B cell (primary cell): ENCODE results near the gene IL1R2. TPM values are rescaled to one million over a fixed set of nuclear protein-coding genes. Genes with fewer than 3 reads are reported as not detected.

ENCODE experiments used
- ATAC-seq: fragments of 200-7000 bp; cut with Tn5 transposase; one replicate; pipeline ENCODE4 v1.10.0; 2021; ENCODE audit warnings: low read depth, mild to moderate bottlenecking, moderate number of reproducible peaks, moderate library complexity
- CTCF ChIA-PET: fragments of 350-600 bp; sonication (Branson Sonifier 250); formaldehyde crosslinking; loops from one replicate; lab custom pipeline; 2021; ENCODE audit warnings: antibody characterized with exemption, inconsistent platforms; lab: Charles Lee
- POLR2A ChIA-PET: fragments of 350-600 bp; sonication (Branson Sonifier 250); formaldehyde crosslinking; loops from one replicate; lab custom pipeline; 2021; ENCODE audit warnings: antibody characterized with exemption; lab: Charles Lee
- DNase-seq: peaks from one replicate; pipeline ENCODE4 v3.0.0; 2013
- H2AFZ ChIP-seq: 2 replicates; pipeline ENCODE4 v1.6.1; 2012; ENCODE audit warnings: mild to moderate bottlenecking, low read depth, low read length; ENCODE audit not compliant: insufficient read depth, poor library complexity, severe bottlenecking
- H3K27ac ChIP-seq, 2 donors: 1 replicate in 1 of 2; 2 replicates in 1 of 2; pipeline ENCODE4 v1.5.1; 2012 to 2013; ENCODE audit warnings: low read length in 2 of 2, mild to moderate bottlenecking in 2 of 2, moderate library complexity in 1 of 2
- H3K27me3 ChIP-seq, 4 experiments: fragments of 200-600 bp in 1 of 4; sonication (generic) in 1 of 4; replicated peaks in 1 of 4; 1 replicate in 2 of 4; 2 replicates in 2 of 4; pipeline versions ENCODE4 v1.6.1 to v1.7.0; 2013 to 2016; ENCODE audit warnings: low read length in 3 of 4, mild to moderate bottlenecking in 2 of 4, mixed read lengths in 1 of 4, moderate library complexity in 1 of 4; ENCODE audit not compliant: insufficient read depth in 4 of 4, control insufficient read depth in 3 of 4; ENCODE audit errors: control extremely low read depth in 1 of 4
- H3K36me3 ChIP-seq, 2 experiments: replicated peaks in 1 of 2; 1 replicate in 1 of 2; 2 replicates in 1 of 2; pipeline versions ENCODE4 v1.6.1 to v1.7.1; 2013; ENCODE audit warnings: low read length in 1 of 2; ENCODE audit not compliant: insufficient read depth in 2 of 2, control insufficient read depth in 1 of 2; ENCODE audit errors: control extremely low read depth in 1 of 2, extremely low read depth in 1 of 2
- H3K4me1 ChIP-seq, 2 donors: fragments of 200-600 bp in 1 of 2; sonication (generic) in 1 of 2; 1 replicate in 1 of 2; 2 replicates in 1 of 2; pipeline versions ENCODE4 v1.5.1 to v1.6.1; 2013 to 2017; ENCODE audit warnings: low read length in 2 of 2; ENCODE audit not compliant: control insufficient read depth in 2 of 2, insufficient read depth in 2 of 2
- H3K4me2 ChIP-seq: replicated peaks from 2 replicates; pipeline ENCODE3; 2012; ENCODE audit warnings: mild to moderate bottlenecking, low read depth, low read length; ENCODE audit not compliant: poor library complexity, severe bottlenecking
- H3K4me3 ChIP-seq, 5 experiments: fragments of 200-600 bp in 1 of 5; sonication (generic) in 1 of 5; 1 replicate in 3 of 5; 2 replicates in 2 of 5; pipeline versions ENCODE4 v1.5.1 to v1.7.0; 2011 to 2016; ENCODE audit warnings: low read length in 4 of 5, mild to moderate bottlenecking in 4 of 5, low read depth in 2 of 5, control low read depth in 1 of 5, moderate library complexity in 1 of 5; ENCODE audit not compliant: insufficient read depth in 1 of 5; ENCODE audit errors: control extremely low read depth in 1 of 5, extremely low read depth in 1 of 5
- H3K79me2 ChIP-seq: fragments of 200-600 bp; sonication (generic); one replicate; pipeline ENCODE4 v1.6.0; 2016; ENCODE audit warnings: low read length; ENCODE audit not compliant: control insufficient read depth, insufficient read depth
- H3K9ac ChIP-seq: fragments of 200-600 bp; sonication (generic); 2 replicates; pipeline ENCODE4 v1.6.1; 2017; ENCODE audit warnings: mild to moderate bottlenecking, low read length, moderate library complexity
- H3K9me3 ChIP-seq, 3 donors: one replicate each; pipeline versions ENCODE4 v1.6.1 to v1.7.1; 2013; ENCODE audit warnings: low read length in 2 of 3; ENCODE audit not compliant: control insufficient read depth in 2 of 3, insufficient read depth in 1 of 3; ENCODE audit errors: control extremely low read depth in 1 of 3
- H4K20me1 ChIP-seq: 2 replicates; pipeline ENCODE4 v1.6.0; 2012; ENCODE audit warnings: mild to moderate bottlenecking, low read length; ENCODE audit not compliant: insufficient read depth, control insufficient read depth, poor library complexity, severe bottlenecking
- H3K27ac Mint-ChIP-seq: one replicate; pipeline ENCODE4 v1.8.0; 2021; ENCODE audit warnings: mixed read lengths
- H3K27me3 Mint-ChIP-seq: one replicate; pipeline ENCODE4 v1.8.0; 2021; ENCODE audit warnings: mixed read lengths
- H3K4me1 Mint-ChIP-seq: one replicate; pipeline ENCODE4 v1.8.0; 2021; ENCODE audit warnings: mixed read lengths
- H3K4me3 Mint-ChIP-seq: one replicate; pipeline ENCODE4 v1.8.0; 2021; ENCODE audit warnings: mixed read lengths
- H3K9me3 Mint-ChIP-seq: one replicate; pipeline ENCODE4 v1.8.0; 2022; ENCODE audit warnings: mixed read lengths; ENCODE audit not compliant: insufficient read depth
- EZH2 ChIP-seq: IDR thresholded peaks from 2 replicates; pipeline ENCODE4 v1.6.1; 2012; ENCODE audit warnings: borderline replicate concordance, low read depth, mild to moderate bottlenecking, moderate library complexity, low read length; ENCODE audit not compliant: insufficient read depth, poor library complexity, severe bottlenecking
- WGBS: methylation state at CpG from one replicate; pipeline ENCODE4 v1.1.5; 2013; ENCODE audit warnings: missing lambda C conversion rate; ENCODE audit not compliant: insufficient coverage; 5-methylcytosine and 5-hydroxymethylcytosine counted together
- intact Hi-C: fragments of 100-400 bp; cut with micrococcal nuclease; formaldehyde crosslinking; loops from one replicate; pipeline ENCODE4 v1.10.0; 2022
- polyA plus RNA-seq: library from polyadenylated mRNA; depleted of rRNA; stranded (reverse); fragments of >200 nt; gene quantifications from 2 replicates; pipeline ENCODE4 v1.2.3, GENCODE V29; 2012
- total RNA-seq, 2 donors: library from RNA; stranded (reverse); fragments of 120-200 nt in 1 of 2; gene quantifications; 1 replicate in 1 of 2; 2 replicates in 1 of 2; pipeline versions ENCODE4 v1.2.3 to v1.2.4, GENCODE V29; 2013 to 2022
- TF ChIP-seq, protein P1 (sequence below): fragments of 200-600 bp; IDR thresholded peaks from one replicate; pipeline ENCODE4 v1.8.0; 2022; ENCODE audit warnings: antibody characterized with exemption, mild to moderate bottlenecking

Gene IL1R2
- total and polyA plus RNA-seq, 2 donors (not counting 1 experiment from before 2014, with no cell fraction given): not detected

DNA sequence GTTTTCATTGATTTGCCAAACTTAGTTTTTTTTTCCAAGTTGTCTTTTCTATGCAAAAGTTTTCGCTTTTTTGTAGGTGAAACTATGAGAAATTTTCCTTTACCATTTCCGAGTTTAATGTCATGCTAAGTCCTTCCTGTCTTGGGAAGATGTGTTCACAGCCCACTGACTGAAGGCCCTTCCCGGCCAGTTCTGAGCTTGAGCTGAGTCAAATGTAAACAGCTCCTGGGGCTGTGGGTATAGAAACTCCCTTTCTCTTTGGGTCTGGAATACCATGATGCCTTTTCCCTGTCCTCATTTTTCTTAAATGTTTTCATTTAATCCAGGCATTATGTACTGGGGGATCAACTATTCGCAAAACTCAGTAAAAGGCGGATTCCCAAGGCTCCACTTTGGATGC lies 81.0 kb downstream of the IL1R2 start:
- 100% methylated on average over 1 of the region's 5 CpGs for WGBS
- H3K27me3 Mint-ChIP-seq: peaks cover 8% of the 10 kb centered on the region
- peaks cover 2% of the 10 kb centered on the region for H3K9me3 Mint-ChIP-seq
- ATAC-seq: no peak
- Histone ChIP-seq H3K36me3 (no peaks in the 10 kb centered on the region), H3K9ac (no peak overlapping the region), H3K27ac (no peak overlapping the region), H3K4me3 (no peak overlapping the region), H2AFZ (no peak overlapping the region), H4K20me1 (no peaks in the 10 kb centered on the region), H3K27me3 (no peaks in the 10 kb centered on the region), H3K4me2 (no peak overlapping the region), H3K4me1 (peaks cover 3 to 6% of the 10 kb centered on the region in 2 donors), H3K79me2 (no peaks in the 10 kb centered on the region), H3K9me3 (no peaks in the 10 kb centered on the region)
- H3K27ac Mint-ChIP-seq: no peak overlapping the region
- ChIA-PET POLR2A (no interaction called here), CTCF (no interaction called here)
- no peak for TF ChIP-seq EZH2
- peaks cover 6% of the 10 kb centered on the region for H3K4me1 Mint-ChIP-seq
- no peak for DNase-seq
- intact Hi-C loops: no loop called here
- H3K4me3 Mint-ChIP-seq: no peak overlapping the region

- H3K27ac ChIP-seq: no peak overlapping the region
- Mint-ChIP-seq H3K9me3 (peaks cover under 1% of the 10 kb centered on the region), H3K27me3 (peaks cover 10% of the 10 kb centered on the region), H3K27ac (no peak overlapping the region), H3K4me1 (peaks cover 6% of the 10 kb centered on the region), H3K4me3 (no peak overlapping the region)
- peaks cover 3 to 6% of the 10 kb centered on the region in 2 donors for H3K4me1 ChIP-seq
- no peak overlapping the region for H3K4me2 ChIP-seq
- H3K79me2 ChIP-seq: no peaks in the 10 kb centered on the region
- intact Hi-C loops: no loop called here
- ATAC-seq: no peak
- no peak overlapping the region for H2AFZ ChIP-seq
- no peaks in the 10 kb centered on the region for H3K36me3 ChIP-seq
- POLR2A ChIA-PET: interaction anchor here (0.6 kb wide), 1 partner anchor 284 kb away, joined by 3 read pairs; no protein-coding TSS in a partner anchor
- WGBS: no CpG with 5 or more reads among the region's 2 CpGs
- peaks cover 0 to 2% (median 0%) of the 10 kb centered on the region in 4 experiments for H3K27me3 ChIP-seq
- no peak for TF ChIP-seq EZH2
- TF ChIP-seq, protein P1, sequence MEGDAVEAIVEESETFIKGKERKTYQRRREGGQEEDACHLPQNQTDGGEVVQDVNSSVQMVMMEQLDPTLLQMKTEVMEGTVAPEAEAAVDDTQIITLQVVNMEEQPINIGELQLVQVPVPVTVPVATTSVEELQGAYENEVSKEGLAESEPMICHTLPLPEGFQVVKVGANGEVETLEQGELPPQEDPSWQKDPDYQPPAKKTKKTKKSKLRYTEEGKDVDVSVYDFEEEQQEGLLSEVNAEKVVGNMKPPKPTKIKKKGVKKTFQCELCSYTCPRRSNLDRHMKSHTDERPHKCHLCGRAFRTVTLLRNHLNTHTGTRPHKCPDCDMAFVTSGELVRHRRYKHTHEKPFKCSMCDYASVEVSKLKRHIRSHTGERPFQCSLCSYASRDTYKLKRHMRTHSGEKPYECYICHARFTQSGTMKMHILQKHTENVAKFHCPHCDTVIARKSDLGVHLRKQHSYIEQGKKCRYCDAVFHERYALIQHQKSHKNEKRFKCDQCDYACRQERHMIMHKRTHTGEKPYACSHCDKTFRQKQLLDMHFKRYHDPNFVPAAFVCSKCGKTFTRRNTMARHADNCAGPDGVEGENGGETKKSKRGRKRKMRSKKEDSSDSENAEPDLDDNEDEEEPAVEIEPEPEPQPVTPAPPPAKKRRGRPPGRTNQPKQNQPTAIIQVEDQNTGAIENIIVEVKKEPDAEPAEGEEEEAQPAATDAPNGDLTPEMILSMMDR: no peak
- CTCF ChIA-PET: no interaction called here
- no peak overlapping the region for H3K4me3 ChIP-seq
- no peak for DNase-seq
- H3K9ac ChIP-seq: no peak overlapping the region
- H3K9me3 ChIP-seq: no peaks in the 10 kb centered on the region
- no peaks in the 10 kb centered on the region for H4K20me1 ChIP-seq
Measured at GRCh38 chr2:102073168-102073724, 81.5 kb downstream of the IL1R2 start.
